Neural crest cell (in vitro differentiated cells): ENCODE measurements around the gene MCRIP2. TPM values are rescaled to one million over a fixed set of nuclear protein-coding genes. Genes with fewer than 3 reads are reported as not detected.

ENCODE experiments used
- DNase-seq: peaks from one replicate; pipeline ENCODE4 v3.0.0; 2021; ENCODE audit warnings: low read depth, mixed read lengths, low spot score
- H3K27ac Mint-ChIP-seq: one replicate; pipeline ENCODE4 v1.8.0; 2021; ENCODE audit warnings: mild to moderate bottlenecking, mixed read lengths; ENCODE audit not compliant: unreplicated experiment
- H3K27me3 Mint-ChIP-seq: 2 replicates; pipeline ENCODE4 v1.8.0; 2021; ENCODE audit warnings: low read depth, mild to moderate bottlenecking, mixed read lengths
- H3K36me3 Mint-ChIP-seq: 2 replicates; pipeline ENCODE4 v1.8.0; 2021; ENCODE audit warnings: low read depth, mild to moderate bottlenecking, mixed read lengths
- H3K4me1 Mint-ChIP-seq: 2 replicates; pipeline ENCODE4 v1.8.0; 2021; ENCODE audit warnings: mixed read lengths
- H3K4me3 Mint-ChIP-seq: one replicate; pipeline ENCODE4 v1.8.0; 2021; ENCODE audit warnings: mild to moderate bottlenecking, mixed read lengths
- H3K9me3 Mint-ChIP-seq: 2 replicates; pipeline ENCODE4 v1.8.0; 2021; ENCODE audit warnings: mixed read lengths
- total RNA-seq: library from RNA; stranded (reverse); gene quantifications from 2 replicates; pipeline ENCODE4 v1.2.1, GENCODE V29; 2021
- TF ChIP-seq, protein P1 (sequence below): fragments of 200-600 bp; sonication (generic); conservative IDR thresholded peaks from 2 replicates; pipeline ENCODE4 v1.5.0; 2021; ENCODE audit warnings: antibody characterized with exemption, mild to moderate bottlenecking

MCRIP2 gene
- total RNA-seq, 1 donor from 2014 or later = 17.6 TPM

- TF ChIP-seq, protein P1, sequence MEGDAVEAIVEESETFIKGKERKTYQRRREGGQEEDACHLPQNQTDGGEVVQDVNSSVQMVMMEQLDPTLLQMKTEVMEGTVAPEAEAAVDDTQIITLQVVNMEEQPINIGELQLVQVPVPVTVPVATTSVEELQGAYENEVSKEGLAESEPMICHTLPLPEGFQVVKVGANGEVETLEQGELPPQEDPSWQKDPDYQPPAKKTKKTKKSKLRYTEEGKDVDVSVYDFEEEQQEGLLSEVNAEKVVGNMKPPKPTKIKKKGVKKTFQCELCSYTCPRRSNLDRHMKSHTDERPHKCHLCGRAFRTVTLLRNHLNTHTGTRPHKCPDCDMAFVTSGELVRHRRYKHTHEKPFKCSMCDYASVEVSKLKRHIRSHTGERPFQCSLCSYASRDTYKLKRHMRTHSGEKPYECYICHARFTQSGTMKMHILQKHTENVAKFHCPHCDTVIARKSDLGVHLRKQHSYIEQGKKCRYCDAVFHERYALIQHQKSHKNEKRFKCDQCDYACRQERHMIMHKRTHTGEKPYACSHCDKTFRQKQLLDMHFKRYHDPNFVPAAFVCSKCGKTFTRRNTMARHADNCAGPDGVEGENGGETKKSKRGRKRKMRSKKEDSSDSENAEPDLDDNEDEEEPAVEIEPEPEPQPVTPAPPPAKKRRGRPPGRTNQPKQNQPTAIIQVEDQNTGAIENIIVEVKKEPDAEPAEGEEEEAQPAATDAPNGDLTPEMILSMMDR = no peak
- no peak for DNase-seq
- Mint-ChIP-seq H3K27me3 (peaks cover 10% of the 10 kb centered on the region), H3K9me3 (no peaks in the 10 kb centered on the region), H3K36me3 (peaks cover 5% of the 10 kb centered on the region), H3K4me1 (peaks cover 18% of the 10 kb centered on the region), H3K4me3 (peak overlapping the region; percentile 90), H3K27ac (peak overlapping the region; percentile 67)
These were observed 41.1 kb downstream of the MCRIP2 start for GRCh38 chr16:682493-683395.

- peak overlapping the region; percentile 12 for H3K27ac Mint-ChIP-seq
- no peaks in the 10 kb centered on the region for H3K9me3 Mint-ChIP-seq
- peaks cover 18% of the 10 kb centered on the region for H3K4me1 Mint-ChIP-seq
- peaks cover 10% of the 10 kb centered on the region for H3K27me3 Mint-ChIP-seq
- no peak for DNase-seq
- peaks cover 5% of the 10 kb centered on the region for H3K36me3 Mint-ChIP-seq
- TF ChIP-seq, protein P1 = no peak
- peak overlapping the region; percentile 90 for H3K4me3 Mint-ChIP-seq
These were observed 41.9 kb downstream of the MCRIP2 start for GRCh38 chr16:683396-684070.

GRCh38 chr16:684071-684794 is 42.6 kb downstream of the MCRIP2 start, which contains the start of gene JMJD8:
Gene JMJD8 (minus strand): TSS chr16:684334. CDS start chr16:684319, 15 bp downstream.
- TF ChIP-seq, protein P1 = no peak
- peak within 1 kb of the TSS; percentile 90 for H3K4me3 Mint-ChIP-seq
- no peaks in the 10 kb centered on the region for H3K9me3 Mint-ChIP-seq
- H3K36me3 Mint-ChIP-seq = peaks cover 5% of the 10 kb centered on the region
- H3K27ac Mint-ChIP-seq = peak within 1 kb of the TSS; percentile 12
- peak; percentile 91 for DNase-seq
- peaks cover 8% of the 10 kb centered on the region for H3K27me3 Mint-ChIP-seq
- peaks cover 15% of the 10 kb centered on the region for H3K4me1 Mint-ChIP-seq

GRCh38 chr16:684961-685696 is 43.5 kb downstream of the MCRIP2 start:
- DNase-seq = no peak
- H3K4me1 Mint-ChIP-seq = peaks cover 23% of the 10 kb centered on the region
- no peaks in the 10 kb centered on the region for H3K9me3 Mint-ChIP-seq
- peaks cover 5% of the 10 kb centered on the region for H3K36me3 Mint-ChIP-seq
- no peak overlapping the region for H3K27ac Mint-ChIP-seq
- no peak overlapping the region for H3K4me3 Mint-ChIP-seq
- TF ChIP-seq, protein P1 = no peak
- peaks cover 12% of the 10 kb centered on the region for H3K27me3 Mint-ChIP-seq

DNA sequence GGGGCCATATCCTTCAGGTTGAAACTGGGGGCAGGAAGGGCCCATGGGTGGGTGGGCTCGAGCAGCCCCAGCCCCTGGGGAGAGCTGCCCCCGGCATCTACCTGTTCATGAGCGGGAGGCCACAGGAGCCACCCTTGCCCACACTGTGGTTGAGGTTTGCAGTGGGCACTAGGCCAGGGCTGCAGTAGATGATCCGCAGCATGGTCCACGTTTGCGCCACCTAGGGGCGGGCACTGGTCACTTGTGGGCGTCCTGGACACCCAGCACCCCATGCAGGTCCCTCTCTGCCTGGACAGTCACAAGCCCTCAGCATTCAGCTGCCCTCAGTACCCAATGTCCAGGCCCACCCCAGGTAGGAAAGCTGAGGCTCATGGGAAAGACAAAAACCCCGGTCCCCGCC is 44.3 kb downstream of the MCRIP2 start:
- Mint-ChIP-seq H3K27ac (no peak overlapping the region), H3K27me3 (peaks cover 18% of the 10 kb centered on the region), H3K9me3 (no peaks in the 10 kb centered on the region), H3K4me3 (peak overlapping the region; percentile 78), H3K4me1 (peaks cover 27% of the 10 kb centered on the region), H3K36me3 (peaks cover 5% of the 10 kb centered on the region)
- peak; percentile 50 for DNase-seq
- TF ChIP-seq, protein P1 = peak; percentile 50
